SU-DHL-6 (cell line): ENCODE results near the gene CCDC68.

ENCODE experiments used
- H2AFZ ChIP-seq: fragments of 200-600 bp; sonication (generic); 2 replicates; pipeline ENCODE4 v1.6.1; 2014; ENCODE audit warnings: low read depth, mild to moderate bottlenecking, moderate library complexity, mixed read lengths, antibody characterized with exemption, low read length; ENCODE audit not compliant: severe bottlenecking
- H3F3A ChIP-seq: fragments of 200-600 bp; shearing (Covaris generic); 2 replicates; pipeline ENCODE4 v1.6.0; 2016; ENCODE audit warnings: antibody characterized with exemption, mild to moderate bottlenecking; ENCODE audit not compliant: insufficient read depth
- H3K27ac ChIP-seq: fragments of 200-600 bp; sonication (generic); 2 replicates; pipeline ENCODE4 v1.5.1; 2016; ENCODE audit warnings: low read depth, mild to moderate bottlenecking, low read length, moderate library complexity, mixed read lengths
- H3K27me3 ChIP-seq: fragments of 200-600 bp; sonication (generic), shearing (Covaris generic); 2 replicates; pipeline ENCODE4 v1.6.0; 2014; ENCODE audit warnings: mild to moderate bottlenecking, low read length
- H3K36me3 ChIP-seq: fragments of 200-600 bp; sonication (generic); 2 replicates; pipeline ENCODE4 v1.6.1; 2014; ENCODE audit warnings: mild to moderate bottlenecking, low read length, mixed read lengths
- H3K4me2 ChIP-seq: fragments of 300-600, 200-600 bp; shearing (Covaris generic), sonication (generic); 2 replicates; pipeline ENCODE4 v1.6.0; 2014; ENCODE audit warnings: low read length, low read depth, mild to moderate bottlenecking; ENCODE audit not compliant: poor library complexity, severe bottlenecking
- H3K4me3 ChIP-seq: fragments of 200-600 bp; sonication (generic); 2 replicates; pipeline ENCODE4 v1.5.1; 2014; ENCODE audit warnings: antibody characterized with exemption, low read length, mild to moderate bottlenecking, mixed read lengths; ENCODE audit not compliant: insufficient read depth, poor library complexity, severe bottlenecking
- H3K79me2 ChIP-seq: fragments of 200-600 bp; sonication (generic); 2 replicates; pipeline ENCODE4 v1.6.1; 2014; ENCODE audit warnings: mild to moderate bottlenecking, low read length, moderate library complexity; ENCODE audit not compliant: insufficient read depth
- H3K9ac ChIP-seq: fragments of 200-600 bp; sonication (generic); 2 replicates; pipeline ENCODE4 v1.7.0; 2014; ENCODE audit warnings: mild to moderate bottlenecking, low read length
- H3K9me2 ChIP-seq: fragments of 200-600 bp; sonication (generic); replicated peaks from 2 replicates; pipeline ENCODE4 v1.6.1; 2014; ENCODE audit warnings: low read length; ENCODE audit not compliant: insufficient read depth
- H3K9me3 ChIP-seq: fragments of 200-600 bp; sonication (generic); 2 replicates; pipeline ENCODE4 v1.6.1; 2014; ENCODE audit warnings: low read length, mixed read lengths; ENCODE audit not compliant: insufficient read depth
- H4K20me1 ChIP-seq: fragments of 200-600 bp; sonication (generic); 2 replicates; pipeline ENCODE4 v1.6.1; 2014; ENCODE audit warnings: low read depth, mild to moderate bottlenecking, antibody characterized with exemption, low read length, moderate library complexity, mixed read lengths
- CTCF ChIP-seq: fragments of 200-600 bp; sonication (generic); IDR thresholded peaks from one replicate; pipeline ENCODE4 v1.5.1; 2017; ENCODE audit warnings: antibody characterized with exemption, mild to moderate bottlenecking, low read length, moderate library complexity; ENCODE audit not compliant: insufficient read depth, poor library complexity, severe bottlenecking
- EZH2phosphoT487 ChIP-seq: fragments of 200-600 bp; sonication (generic), shearing (Covaris generic); conservative IDR thresholded peaks from 2 replicates; pipeline ENCODE4 v1.6.1; 2018; ENCODE audit warnings: mild to moderate bottlenecking, antibody characterized with exemption, low read length, moderate library complexity, mixed read lengths

The CCDC68 gene

GRCh38 chr18:54926593-54927325 is 32.5 kb downstream of the CCDC68 start:
- H3K27me3 ChIP-seq, result peaks cover 3% of the 10 kb centered on the region; the same call in 1 of the 2 replicates
- H3K9me2 ChIP-seq, result no peaks in the 10 kb centered on the region
- H3K27ac ChIP-seq, result no peak overlapping the region
- H3K36me3 ChIP-seq, result no peaks in the 10 kb centered on the region
- H2AFZ ChIP-seq, result no peak overlapping the region
- no peaks in the 10 kb centered on the region for H3K79me2 ChIP-seq
- H3K4me2 ChIP-seq, result no peak overlapping the region
- no peak overlapping the region for H3K4me3 ChIP-seq
- TF ChIP-seq CTCF (no peak), EZH2phosphoT487 (no peak)
- H3K9ac ChIP-seq, result no peak overlapping the region
- H3K9me3 ChIP-seq, result no peaks in the 10 kb centered on the region
- no peaks in the 10 kb centered on the region for H3F3A ChIP-seq
- no peaks in the 10 kb centered on the region for H4K20me1 ChIP-seq

GRCh38 chr18:54924948-54925347 is 34.3 kb downstream of the CCDC68 start:
- Histone ChIP-seq H3K9me3 (no peaks in the 10 kb centered on the region), H3K4me2 (no peak overlapping the region), H4K20me1 (no peaks in the 10 kb centered on the region), H3K36me3 (no peaks in the 10 kb centered on the region), H3K27me3 (peaks cover 3% of the 10 kb centered on the region; the same call in 1 of the 2 replicates), H2AFZ (no peak overlapping the region), H3K4me3 (no peak overlapping the region), H3F3A (no peaks in the 10 kb centered on the region), H3K9ac (no peak overlapping the region), H3K27ac (no peak overlapping the region), H3K9me2 (no peaks in the 10 kb centered on the region), H3K79me2 (no peaks in the 10 kb centered on the region)
- TF ChIP-seq CTCF (no peak), EZH2phosphoT487 (no peak)

GRCh38 chr18:54923339-54923956 is 35.8 kb downstream of the CCDC68 start:
- H3K27ac ChIP-seq, result no peak overlapping the region

More at GRCh38 chr18:54923339-54923956, 35.8 kb downstream of the CCDC68 start:
- Histone ChIP-seq H2AFZ (no peak overlapping the region), H3F3A (no peaks in the 10 kb centered on the region), H3K9me2 (no peaks in the 10 kb centered on the region), H3K79me2 (no peaks in the 10 kb centered on the region), H3K4me2 (no peak overlapping the region), H3K27me3 (peaks cover 3% of the 10 kb centered on the region; the same call in 1 of the 2 replicates), H3K4me3 (no peak overlapping the region), H3K9me3 (no peaks in the 10 kb centered on the region), H3K9ac (no peak overlapping the region), H3K36me3 (no peaks in the 10 kb centered on the region), H4K20me1 (no peaks in the 10 kb centered on the region)
- TF ChIP-seq CTCF, result no peak
- no peak for TF ChIP-seq EZH2phosphoT487
